Panc1 (cell line): ENCODE results near the gene SV2C.

ENCODE experiments used
- CTCF ChIP-seq: fragments of 450-650 bp; IDR thresholded peaks from 2 replicates; pipeline ENCODE4 v1.5.1; 2017; ENCODE audit warnings: mild to moderate bottlenecking
- REST ChIP-seq, 2 experiments: IDR thresholded peaks; 2 replicates each; pipeline ENCODE4 v1.6.1; 2011 to 2012; ENCODE audit warnings: low read depth in 2 of 2, control low read depth in 1 of 2, low read length in 1 of 2, mild to moderate bottlenecking in 1 of 2, moderate library complexity in 1 of 2; ENCODE audit not compliant: insufficient read depth in 1 of 2
- SIN3A ChIP-seq: IDR thresholded peaks from 2 replicates; pipeline ENCODE4 v1.6.1; 2012; ENCODE audit warnings: low read depth, mild to moderate bottlenecking, low read length, moderate library complexity, borderline replicate concordance; ENCODE audit not compliant: insufficient read depth
- TCF7L2 ChIP-seq: IDR thresholded peaks from 2 replicates; pipeline ENCODE4 v1.6.1; 2011; ENCODE audit warnings: mild to moderate bottlenecking, low read depth, low read length, inconsistent platforms

- TF ChIP-seq REST (IDR thresholded peaks at IDR 0.05; ENCODE audit: insufficient read depth in 1 of 2, low read depth in 2 of 2, low read length in 1 of 2) = no peak
- no peak for TF ChIP-seq CTCF
- no peak for TF ChIP-seq TCF7L2
- no peak for TF ChIP-seq SIN3A
Measured at GRCh38 chr5:76294573-76294972, 211.4 kb downstream of the SV2C start.
